Esophagus muscularis mucosa (tissue), 3 donors: Measurements from ENCODE around the gene CPNE5.

Experiments used
- POLR2A ChIP-seq: fragments of 450-650 bp; IDR thresholded peaks from one replicate; pipeline ENCODE4 v1.6.1; 2017; ENCODE audit warnings: antibody characterized with exemption, moderate library complexity, mild to moderate bottlenecking, low read depth
- POLR2AphosphoS5 ChIP-seq, 2 donors: sonication (generic); formaldehyde crosslinking; IDR thresholded peaks; one replicate each; pipeline ENCODE4 v1.6.1; 2017; ENCODE audit warnings: antibody characterized with exemption in 2 of 2
- TF ChIP-seq, protein P1 (sequence below), 3 experiments: fragments of 200-600 bp in 2 of 3; fragments of 450-650 bp in 1 of 3; sonication (generic) in 2 of 3; IDR thresholded peaks; one replicate each; pipeline ENCODE4 v1.5.1; 2017 to 2019; ENCODE audit warnings: antibody characterized with exemption in 3 of 3, mild to moderate bottlenecking in 2 of 3, moderate library complexity in 1 of 3

DNA sequence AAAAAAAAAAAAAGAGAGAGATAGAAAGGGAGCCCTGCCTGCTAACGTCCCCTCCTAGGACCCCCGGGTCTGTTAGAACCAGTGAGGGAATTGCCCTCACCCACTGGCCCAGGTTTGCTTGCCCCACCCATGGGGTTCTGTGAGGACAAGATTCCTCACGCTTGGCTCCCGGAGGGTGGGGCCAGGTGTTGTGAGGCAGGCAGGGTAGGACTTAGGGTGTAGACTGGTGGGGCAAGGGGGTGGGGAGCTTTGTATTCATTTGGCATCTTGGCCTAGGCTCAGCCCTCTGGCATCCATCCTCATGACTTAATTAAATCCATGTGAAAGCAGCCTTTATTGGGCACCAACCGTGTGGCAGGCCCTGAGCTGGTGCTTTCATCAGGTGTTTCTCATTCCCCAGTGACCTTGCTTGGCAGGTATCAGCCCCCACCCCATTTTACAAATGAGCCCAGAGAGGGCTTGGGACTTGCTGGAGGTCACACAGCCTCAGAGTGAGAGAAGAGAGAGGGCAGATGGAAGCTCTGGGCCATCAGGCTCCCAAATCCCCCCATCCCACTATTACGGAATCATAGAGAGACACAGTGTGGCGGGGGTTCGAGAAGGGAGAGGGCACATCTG is 122.7 kb downstream of the CPNE5 start:
- TF ChIP-seq, protein P1, sequence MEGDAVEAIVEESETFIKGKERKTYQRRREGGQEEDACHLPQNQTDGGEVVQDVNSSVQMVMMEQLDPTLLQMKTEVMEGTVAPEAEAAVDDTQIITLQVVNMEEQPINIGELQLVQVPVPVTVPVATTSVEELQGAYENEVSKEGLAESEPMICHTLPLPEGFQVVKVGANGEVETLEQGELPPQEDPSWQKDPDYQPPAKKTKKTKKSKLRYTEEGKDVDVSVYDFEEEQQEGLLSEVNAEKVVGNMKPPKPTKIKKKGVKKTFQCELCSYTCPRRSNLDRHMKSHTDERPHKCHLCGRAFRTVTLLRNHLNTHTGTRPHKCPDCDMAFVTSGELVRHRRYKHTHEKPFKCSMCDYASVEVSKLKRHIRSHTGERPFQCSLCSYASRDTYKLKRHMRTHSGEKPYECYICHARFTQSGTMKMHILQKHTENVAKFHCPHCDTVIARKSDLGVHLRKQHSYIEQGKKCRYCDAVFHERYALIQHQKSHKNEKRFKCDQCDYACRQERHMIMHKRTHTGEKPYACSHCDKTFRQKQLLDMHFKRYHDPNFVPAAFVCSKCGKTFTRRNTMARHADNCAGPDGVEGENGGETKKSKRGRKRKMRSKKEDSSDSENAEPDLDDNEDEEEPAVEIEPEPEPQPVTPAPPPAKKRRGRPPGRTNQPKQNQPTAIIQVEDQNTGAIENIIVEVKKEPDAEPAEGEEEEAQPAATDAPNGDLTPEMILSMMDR (IDR thresholded peaks at IDR 0.05) = no peak
- TF ChIP-seq POLR2AphosphoS5 (IDR thresholded peaks at IDR 0.05) (no peak), POLR2A (no peak)
